HCT116 (cell line): ENCODE results near the gene MAN2B2. TPM values are rescaled to one million over a fixed set of nuclear protein-coding genes. Genes with fewer than 3 reads are reported as not detected.

Experiments
- ATAC-seq: fragments of 200-7000 bp; cut with Tn5 transposase; 2 replicates; pipeline ENCODE4 v1.9.1; 2020; ENCODE audit warnings: mild to moderate bottlenecking, moderate library complexity
- BruUV-seq: library from RNA; stranded (reverse); fragments of 400-500 nt; replicated peaks from 2 replicates; lab custom pipeline; 2021; lab: Mats Ljungman, UMichigan
- CTCF ChIA-PET: fragments of 300-600 bp; sonication (Branson Sonifier 250); formaldehyde crosslinking; loops from one replicate; lab custom pipeline; 2021; ENCODE audit warnings: antibody characterized with exemption; lab: Charles Lee
- POLR2A ChIA-PET: fragments of 300-600, 350-600 bp; sonication (Branson Sonifier 250); formaldehyde crosslinking; loops from one replicate; lab custom pipeline; 2021; ENCODE audit warnings: antibody characterized with exemption; lab: Charles Lee
- RAD21 ChIA-PET, 2 experiments: fragments of 300-600 bp; sonication (Branson Sonifier 250); formaldehyde crosslinking; loops; one replicate each; lab custom pipeline; 2023; ENCODE audit warnings: low total read pairs in 2 of 2; ENCODE audit not compliant: uncharacterized antibody in 2 of 2, unreplicated experiment in 2 of 2, low non-redundant PET in 1 of 2; lab: Charles Lee
- DNase-seq: peaks from one replicate; pipeline ENCODE4 v3.0.0-alpha.2; 2010; ENCODE audit warnings: low read depth, low spot score
- H2AFZ ChIP-seq: fragments of 200-600 bp; shearing (Covaris generic), sonication (generic); 2 replicates; pipeline ENCODE4 v1.6.1; 2017; ENCODE audit warnings: low read depth, mixed run types, mixed read lengths, antibody characterized with exemption, low read length; ENCODE audit not compliant: poor library complexity, severe bottlenecking
- H3K27ac ChIP-seq: 2 replicates; pipeline ENCODE4 v1.5.1; 2012; ENCODE audit warnings: low read depth, low read length
- H3K27me3 ChIP-seq: fragments of 200-600 bp; sonication (generic); 2 replicates; pipeline ENCODE4 v1.6.1; 2016; ENCODE audit warnings: mixed run types, low read length, mixed read lengths; ENCODE audit not compliant: insufficient read depth
- H3K36me3 ChIP-seq, 2 experiments: fragments of 200-500 bp in 1 of 2; fragments of 200-600 bp in 1 of 2; sonication (Bioruptor generic) in 1 of 2; sonication (generic) in 1 of 2; 2 replicates each; pipeline versions ENCODE4 v1.5.1 to v1.6.1; 2014 to 2016; ENCODE audit warnings: low read length in 2 of 2, inconsistent platforms in 1 of 2, mixed read lengths in 1 of 2, mixed run types in 1 of 2; ENCODE audit not compliant: insufficient read depth in 2 of 2, control insufficient read depth in 1 of 2
- H3K4me1 ChIP-seq, 2 experiments: fragments of 200-600 bp in 1 of 2; sonication (generic) in 1 of 2; 2 replicates each; pipeline versions ENCODE4 v1.5.1 to v1.6.1; 2012 to 2017; ENCODE audit warnings: low read length in 2 of 2, inconsistent platforms in 1 of 2, mild to moderate bottlenecking in 1 of 2, mixed read lengths in 1 of 2, mixed run types in 1 of 2, moderate library complexity in 1 of 2; ENCODE audit not compliant: insufficient read depth in 2 of 2, control insufficient read depth in 1 of 2
- H3K4me2 ChIP-seq: fragments of 200-600 bp; sonication (generic); 2 replicates; pipeline ENCODE4 v1.6.1; 2017; ENCODE audit warnings: mixed run types, low read length, mixed read lengths
- H3K4me3 ChIP-seq, 2 experiments: fragments of 200-600 bp in 1 of 2; sonication (generic) in 1 of 2; replicated peaks in 1 of 2; 2 replicates each; pipeline ENCODE4 v1.5.1; 2011 to 2016; ENCODE audit warnings: low read length in 2 of 2, control low read depth in 1 of 2, low read depth in 1 of 2, mild to moderate bottlenecking in 1 of 2, mixed read lengths in 1 of 2, mixed run types in 1 of 2
- H3K79me2 ChIP-seq: fragments of 200-600 bp; sonication (generic); 2 replicates; pipeline ENCODE4 v1.6.1; 2017; ENCODE audit warnings: mild to moderate bottlenecking, mixed run types, low read length, moderate library complexity, mixed read lengths; ENCODE audit not compliant: insufficient read depth
- H3K9ac ChIP-seq: fragments of 200-600 bp; sonication (generic); 2 replicates; pipeline ENCODE4 v1.6.1; 2016; ENCODE audit warnings: low read length, mixed read lengths
- H3K9me2 ChIP-seq: fragments of 200-600 bp; sonication (generic), shearing (Covaris generic); 2 replicates; pipeline ENCODE4 v1.6.1; 2017; ENCODE audit warnings: mixed run types, mild to moderate bottlenecking, moderate library complexity; ENCODE audit not compliant: insufficient read depth
- H3K9me3 ChIP-seq, 2 experiments: fragments of 200-500 bp in 1 of 2; fragments of 200-600 bp in 1 of 2; sonication (Bioruptor generic) in 1 of 2; sonication (generic) in 1 of 2; 2 replicates each; pipeline ENCODE4 v1.6.1; 2014 to 2017; ENCODE audit warnings: low read length in 2 of 2, mixed read lengths in 2 of 2, inconsistent platforms in 1 of 2, low read depth in 1 of 2, mild to moderate bottlenecking in 1 of 2, mixed run types in 1 of 2, moderate library complexity in 1 of 2; ENCODE audit not compliant: control insufficient read depth in 1 of 2, insufficient read depth in 1 of 2
- H4K20me1 ChIP-seq: fragments of 200-600 bp; sonication (generic), shearing (Covaris generic); 2 replicates; pipeline ENCODE4 v1.6.1; 2017; ENCODE audit warnings: mixed run types, mild to moderate bottlenecking, moderate library complexity; ENCODE audit not compliant: insufficient read depth
- CBX3 ChIP-seq: IDR thresholded peaks from 2 replicates; pipeline ENCODE4 v1.6.1; 2012; ENCODE audit warnings: low read depth
- FOSL1 ChIP-seq: IDR thresholded peaks from 2 replicates; pipeline ENCODE4 v1.6.1; 2012; ENCODE audit warnings: low read depth
- JUND ChIP-seq: IDR thresholded peaks from 2 replicates; pipeline ENCODE4 v1.6.1; 2012
- POLR2A ChIP-seq: IDR thresholded peaks from 2 replicates; pipeline ENCODE4 v1.7.0; 2011; ENCODE audit warnings: borderline replicate concordance; ENCODE audit not compliant: insufficient read depth, insufficient read length; ENCODE audit errors: extremely low read depth
- RAD21 ChIP-seq: IDR thresholded peaks from 2 replicates; pipeline ENCODE4 v1.6.1; 2012; ENCODE audit warnings: low read depth, mild to moderate bottlenecking
- SIN3A ChIP-seq: IDR thresholded peaks from 2 replicates; pipeline ENCODE4 v1.6.1; 2012; ENCODE audit warnings: low read depth
- SRF ChIP-seq: IDR thresholded peaks from 2 replicates; pipeline ENCODE4 v1.6.1; 2012; ENCODE audit warnings: low read depth
- intact Hi-C: fragments of 100-400 bp; cut with micrococcal nuclease; formaldehyde crosslinking; loops from 2 replicates; pipeline ENCODE4 v1.10.0; 2022
- total RNA-seq: library from RNA; stranded (reverse); gene quantifications from one replicate; pipeline ENCODE4 v1.2.1, GENCODE V29; 2021; ENCODE audit not compliant: unreplicated experiment
- TF ChIP-seq, protein P1 (sequence below), 3 experiments: fragments of 200-600 bp in 1 of 3; sonication (generic) in 1 of 3; IDR thresholded peaks in 2 of 3; conservative IDR thresholded peaks in 1 of 3; 2 replicates each; pipeline ENCODE4 v1.5.1; 2012 to 2017; ENCODE audit warnings: low read depth in 2 of 3, low read length in 2 of 3, antibody characterized with exemption in 1 of 3, borderline replicate concordance in 1 of 3, control low read depth in 1 of 3, mild to moderate bottlenecking in 1 of 3, mixed read lengths in 1 of 3, mixed run types in 1 of 3, moderate library complexity in 1 of 3; ENCODE audit not compliant: insufficient read depth in 1 of 3
- TF ChIP-seq, protein P2 (sequence below): IDR thresholded peaks from 2 replicates; pipeline ENCODE4 v1.6.1; 2011; ENCODE audit warnings: mild to moderate bottlenecking, low read length, moderate library complexity; ENCODE audit not compliant: insufficient replicate concordance; ENCODE audit errors: extremely low read depth
- TF ChIP-seq, protein P3 (sequence below): IDR thresholded peaks from 2 replicates; pipeline ENCODE4 v1.6.1; 2012

MAN2B2 gene
- total RNA-seq, 1 experiment from 2014 or later, result 18.0 TPM

- H3K9me3 ChIP-seq, result no peaks in the 10 kb centered on the region
- DNase-seq, result no peak
- ATAC-seq, result no peak
- H3K4me2 ChIP-seq, result no peak overlapping the region
- ChIA-PET POLR2A (no interaction called here), RAD21 (no interaction called here), CTCF (no interaction called here)
- no peak overlapping the region for H3K9ac ChIP-seq
- no peak overlapping the region for H2AFZ ChIP-seq
- H3K4me3 ChIP-seq, result no peak overlapping the region
- intact Hi-C loops, result no loop called here
- H3K27ac ChIP-seq, result no peak overlapping the region
- H3K79me2 ChIP-seq, result no peaks in the 10 kb centered on the region
- H3K4me1 ChIP-seq, result peaks cover 0 to 6% of the 10 kb centered on the region in 2 experiments; a peak in 2 of 4 replicates
- H3K27me3 ChIP-seq, result no peaks in the 10 kb centered on the region
- TF ChIP-seq FOSL1, result no peak
- TF ChIP-seq, protein P1, sequence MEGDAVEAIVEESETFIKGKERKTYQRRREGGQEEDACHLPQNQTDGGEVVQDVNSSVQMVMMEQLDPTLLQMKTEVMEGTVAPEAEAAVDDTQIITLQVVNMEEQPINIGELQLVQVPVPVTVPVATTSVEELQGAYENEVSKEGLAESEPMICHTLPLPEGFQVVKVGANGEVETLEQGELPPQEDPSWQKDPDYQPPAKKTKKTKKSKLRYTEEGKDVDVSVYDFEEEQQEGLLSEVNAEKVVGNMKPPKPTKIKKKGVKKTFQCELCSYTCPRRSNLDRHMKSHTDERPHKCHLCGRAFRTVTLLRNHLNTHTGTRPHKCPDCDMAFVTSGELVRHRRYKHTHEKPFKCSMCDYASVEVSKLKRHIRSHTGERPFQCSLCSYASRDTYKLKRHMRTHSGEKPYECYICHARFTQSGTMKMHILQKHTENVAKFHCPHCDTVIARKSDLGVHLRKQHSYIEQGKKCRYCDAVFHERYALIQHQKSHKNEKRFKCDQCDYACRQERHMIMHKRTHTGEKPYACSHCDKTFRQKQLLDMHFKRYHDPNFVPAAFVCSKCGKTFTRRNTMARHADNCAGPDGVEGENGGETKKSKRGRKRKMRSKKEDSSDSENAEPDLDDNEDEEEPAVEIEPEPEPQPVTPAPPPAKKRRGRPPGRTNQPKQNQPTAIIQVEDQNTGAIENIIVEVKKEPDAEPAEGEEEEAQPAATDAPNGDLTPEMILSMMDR (IDR thresholded peaks at IDR 0.05 in 2 of 3, conservative IDR thresholded peaks at IDR 0.05 in 1 of 3; ENCODE audit: borderline replicate concordance in 1 of 3, insufficient read depth in 1 of 3, low read depth in 2 of 3, low read length in 2 of 3), result no peak
- no peak for TF ChIP-seq SIN3A
- no peak for TF ChIP-seq SRF
- TF ChIP-seq POLR2A, result no peak
- TF ChIP-seq, protein P2, sequence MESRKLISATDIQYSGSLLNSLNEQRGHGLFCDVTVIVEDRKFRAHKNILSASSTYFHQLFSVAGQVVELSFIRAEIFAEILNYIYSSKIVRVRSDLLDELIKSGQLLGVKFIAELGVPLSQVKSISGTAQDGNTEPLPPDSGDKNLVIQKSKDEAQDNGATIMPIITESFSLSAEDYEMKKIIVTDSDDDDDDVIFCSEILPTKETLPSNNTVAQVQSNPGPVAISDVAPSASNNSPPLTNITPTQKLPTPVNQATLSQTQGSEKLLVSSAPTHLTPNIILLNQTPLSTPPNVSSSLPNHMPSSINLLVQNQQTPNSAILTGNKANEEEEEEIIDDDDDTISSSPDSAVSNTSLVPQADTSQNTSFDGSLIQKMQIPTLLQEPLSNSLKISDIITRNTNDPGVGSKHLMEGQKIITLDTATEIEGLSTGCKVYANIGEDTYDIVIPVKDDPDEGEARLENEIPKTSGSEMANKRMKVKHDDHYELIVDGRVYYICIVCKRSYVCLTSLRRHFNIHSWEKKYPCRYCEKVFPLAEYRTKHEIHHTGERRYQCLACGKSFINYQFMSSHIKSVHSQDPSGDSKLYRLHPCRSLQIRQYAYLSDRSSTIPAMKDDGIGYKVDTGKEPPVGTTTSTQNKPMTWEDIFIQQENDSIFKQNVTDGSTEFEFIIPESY, result no peak
- TF ChIP-seq RAD21, result no peak
- TF ChIP-seq JUND, result no peak
- TF ChIP-seq, protein P3, sequence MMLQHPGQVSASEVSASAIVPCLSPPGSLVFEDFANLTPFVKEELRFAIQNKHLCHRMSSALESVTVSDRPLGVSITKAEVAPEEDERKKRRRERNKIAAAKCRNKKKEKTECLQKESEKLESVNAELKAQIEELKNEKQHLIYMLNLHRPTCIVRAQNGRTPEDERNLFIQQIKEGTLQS, result no peak
- TF ChIP-seq CBX3, result no peak
- no peaks in the 10 kb centered on the region for H4K20me1 ChIP-seq
- no peaks in the 10 kb centered on the region for H3K9me2 ChIP-seq
- BruUV-seq, result no TSS peak
- no peaks in the 10 kb centered on the region for H3K36me3 ChIP-seq
Observed at GRCh38 chr4:6525474-6525873, 49.5 kb upstream of the MAN2B2 start.
